Activated naive CD4-positive, alpha-beta T cell treated with anti-CD3 and anti-CD28 coated beads for 36 hours (primary cell): ENCODE data around the gene AHSP. TPM values are rescaled to one million over a fixed set of nuclear protein-coding genes. Genes with fewer than 3 reads are reported as not detected.
A peak's percentile ranks its signal among the peaks of the same experiment; 100 is the strongest.
"Not testable (repeated sequence)": the region's sequence is repeated elsewhere in the genome, so short reads cannot be mapped to it uniquely, and the experiment has no call there.

Experiments
- CTCF ChIA-PET: fragments of 350-600 bp; sonication (Branson Sonifier 250); formaldehyde crosslinking; loops from one replicate; lab custom pipeline; 2021; ENCODE audit warnings: antibody characterized with exemption; lab: Charles Lee
- DNase-seq: peaks from one replicate; pipeline ENCODE4 v3.0.0-alpha.2; 2020
- H3K27ac Mint-ChIP-seq: one replicate; pipeline ENCODE4 v1.8.0; 2021; ENCODE audit warnings: mild to moderate bottlenecking, mixed read lengths
- H3K27me3 Mint-ChIP-seq: one replicate; pipeline ENCODE4 v1.8.0; 2021; ENCODE audit warnings: low read depth, mixed read lengths
- H3K36me3 Mint-ChIP-seq: one replicate; pipeline ENCODE4 v1.8.0; 2021; ENCODE audit warnings: low read depth, mixed read lengths
- H3K4me1 Mint-ChIP-seq: one replicate; pipeline ENCODE4 v1.8.0; 2021; ENCODE audit warnings: low read depth, mixed read lengths
- H3K4me3 Mint-ChIP-seq: one replicate; pipeline ENCODE4 v1.8.0; 2021; ENCODE audit warnings: mild to moderate bottlenecking, moderate library complexity, mixed read lengths
- H3K9me3 Mint-ChIP-seq: one replicate; pipeline ENCODE4 v1.8.0; 2021; ENCODE audit warnings: mixed read lengths
- intact Hi-C: fragments of 100-400 bp; cut with micrococcal nuclease; formaldehyde crosslinking; loops from one replicate; pipeline ENCODE4 v1.15.1; 2023
- total RNA-seq, 2 experiments: library from RNA; stranded (reverse); gene quantifications; one replicate each; pipeline ENCODE4 v1.2.3, GENCODE V29; 2021

Gene AHSP, protein sequence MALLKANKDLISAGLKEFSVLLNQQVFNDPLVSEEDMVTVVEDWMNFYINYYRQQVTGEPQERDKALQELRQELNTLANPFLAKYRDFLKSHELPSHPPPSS
- total RNA-seq, result not detected

DNA sequence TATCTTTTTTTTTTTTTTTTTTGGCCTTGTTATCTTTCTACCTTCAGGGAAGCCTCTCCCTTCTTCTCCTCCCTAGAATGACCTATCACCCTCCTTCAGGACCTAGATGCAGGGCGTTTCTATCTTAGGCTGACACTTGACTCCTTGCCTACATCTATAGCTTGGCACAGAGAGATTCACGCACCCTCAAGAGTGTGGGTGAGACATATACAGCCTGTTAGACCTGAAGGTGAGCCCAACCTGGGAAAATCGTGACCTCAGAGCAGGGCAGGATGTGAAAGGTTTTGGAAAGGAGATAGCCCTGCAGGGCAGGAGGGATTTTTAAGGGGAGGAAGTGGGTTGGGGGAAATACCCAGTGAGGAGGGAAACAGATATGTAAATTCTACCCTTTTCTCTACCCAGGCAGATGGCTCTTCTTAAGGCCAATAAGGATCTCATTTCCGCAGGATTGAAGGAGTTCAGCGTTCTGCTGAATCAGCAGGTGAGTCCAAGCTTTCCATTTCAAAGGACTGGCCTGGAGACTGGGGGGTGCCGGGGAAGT lies at the start of gene AHSP:
AHSP (plus strand) TSS at position 167 of the 541 bp plus-strand sequence; CDS start at position 407, 240 bp downstream.
- H3K36me3 Mint-ChIP-seq, result no peaks in the 10 kb centered on the region
- no peak within 1 kb of the TSS for H3K4me3 Mint-ChIP-seq
- peaks cover 8% of the 10 kb centered on the region for H3K27me3 Mint-ChIP-seq
- peak; percentile 63 for DNase-seq
- CTCF ChIA-PET, result interaction anchor here (0.6 kb wide), 1 partner anchor 29 kb away, joined by 3 read pairs; no protein-coding TSS in a partner anchor
- H3K4me1 Mint-ChIP-seq, result peaks cover 21% of the 10 kb centered on the region
- H3K27ac Mint-ChIP-seq, result no peak within 1 kb of the TSS
- H3K9me3 Mint-ChIP-seq, result no peaks in the 10 kb centered on the region
- intact Hi-C loops, result loop anchor here (2.0 to 5.0 kb wide), 2 partner anchors 19 to 339 kb away; partner anchors contain the start of gene RUSF1

DNA sequence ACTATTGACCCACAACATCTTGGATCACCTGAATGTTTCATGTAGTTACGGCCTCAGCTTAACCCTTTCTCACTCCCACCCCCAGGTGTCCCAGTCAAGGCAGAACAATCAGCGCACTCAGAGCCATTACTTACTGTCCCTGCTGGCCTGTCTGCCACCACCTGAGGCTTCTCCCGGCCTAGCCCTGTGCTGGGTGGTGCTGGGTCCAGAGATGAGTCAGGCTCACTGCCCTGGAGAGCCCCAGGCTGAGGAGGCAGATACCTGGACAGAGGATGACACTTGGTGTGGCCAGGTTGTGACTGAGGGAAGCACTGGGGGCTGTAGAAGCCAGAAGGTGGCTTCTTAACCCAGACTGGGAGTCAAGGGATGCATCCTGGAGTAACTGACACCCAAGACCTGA lies 48.7 kb upstream of the AHSP start:
- no peak for DNase-seq
- H3K36me3 Mint-ChIP-seq, result no peaks in the 10 kb centered on the region
- H3K27ac Mint-ChIP-seq, result no peak overlapping the region
- CTCF ChIA-PET, result interaction anchor here (1.4 kb wide), 1 partner anchor 18 kb away, joined by 4 read pairs; no protein-coding TSS in a partner anchor
- H3K27me3 Mint-ChIP-seq, result peaks cover 8% of the 10 kb centered on the region
- H3K9me3 Mint-ChIP-seq, result no peaks in the 10 kb centered on the region
- intact Hi-C loops, result no loop called here
- H3K4me3 Mint-ChIP-seq, result no peak overlapping the region
- peaks cover 14% of the 10 kb centered on the region for H3K4me1 Mint-ChIP-seq

DNA sequence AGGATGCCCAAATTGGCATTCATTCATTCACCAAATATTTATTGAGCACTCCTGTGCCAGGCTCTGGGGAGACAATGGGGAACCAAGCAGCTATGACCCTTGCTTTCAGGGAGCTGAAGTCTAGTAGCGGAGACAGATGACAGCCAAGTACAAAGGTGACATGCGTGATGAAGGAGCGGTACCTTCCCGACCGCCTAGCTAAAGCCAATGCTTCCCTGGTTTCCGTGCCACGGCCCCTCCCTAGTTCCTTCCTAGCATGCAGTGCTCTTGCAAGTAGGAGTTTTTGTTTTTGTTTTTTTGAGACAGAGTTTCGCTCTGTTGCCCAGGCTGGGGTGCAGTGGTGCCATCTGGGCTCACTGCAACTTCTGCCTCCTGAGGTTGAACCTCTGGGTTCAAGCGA lies 47.9 kb upstream of the AHSP start:
- CTCF ChIA-PET, result interaction anchor here (1.4 kb wide), 1 partner anchor 19 kb away, joined by 4 read pairs; no protein-coding TSS in a partner anchor
- H3K36me3 Mint-ChIP-seq, result no peaks in the 10 kb centered on the region
- no peak overlapping the region for H3K27ac Mint-ChIP-seq
- no peak overlapping the region for H3K4me3 Mint-ChIP-seq
- peaks cover 8% of the 10 kb centered on the region for H3K27me3 Mint-ChIP-seq
- intact Hi-C loops, result no loop called here
- H3K9me3 Mint-ChIP-seq, result no peaks in the 10 kb centered on the region
- no peak for DNase-seq
- peaks cover 14% of the 10 kb centered on the region for H3K4me1 Mint-ChIP-seq

DNA sequence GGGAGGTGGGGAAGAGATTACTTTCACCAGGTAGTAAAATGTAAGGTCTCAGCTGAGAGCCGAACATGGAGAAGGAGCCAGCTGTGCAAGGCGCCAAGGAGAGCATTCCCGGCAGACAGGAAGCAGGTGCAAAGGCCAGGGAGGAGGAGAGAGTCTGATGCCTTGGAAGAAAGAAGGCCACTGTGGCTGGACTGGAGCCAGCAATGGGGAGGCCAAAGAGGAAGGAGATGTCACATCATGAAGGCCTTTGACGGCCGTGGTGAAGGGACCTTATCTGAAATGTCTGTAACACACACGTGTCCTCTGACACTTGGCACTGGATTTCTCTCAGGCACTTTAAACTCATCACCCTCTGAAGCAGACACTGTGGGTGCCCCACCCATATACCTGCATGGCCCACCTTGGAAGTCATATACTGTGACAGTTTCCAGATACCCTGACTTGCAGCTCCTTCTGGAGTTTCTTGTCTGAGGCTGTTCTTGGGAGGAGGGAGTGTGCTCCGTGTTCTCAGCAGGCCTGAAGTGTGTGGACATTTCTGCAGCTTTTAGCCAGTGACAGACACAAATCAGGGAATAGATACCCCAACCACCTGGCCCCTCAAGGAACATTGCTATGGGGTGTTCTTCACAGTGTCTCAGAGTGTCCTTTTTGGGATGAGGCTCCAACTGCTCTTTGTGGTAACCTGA lies 46.7 kb upstream of the AHSP start:
- no peak for DNase-seq
- H3K27ac Mint-ChIP-seq, result no peak overlapping the region
- H3K9me3 Mint-ChIP-seq, result no peaks in the 10 kb centered on the region
- no peaks in the 10 kb centered on the region for H3K36me3 Mint-ChIP-seq
- intact Hi-C loops, result no loop called here
- CTCF ChIA-PET, result no interaction called here
- peaks cover 14% of the 10 kb centered on the region for H3K4me1 Mint-ChIP-seq
- H3K4me3 Mint-ChIP-seq, result no peak overlapping the region
- H3K27me3 Mint-ChIP-seq, result peaks cover 5% of the 10 kb centered on the region

DNA sequence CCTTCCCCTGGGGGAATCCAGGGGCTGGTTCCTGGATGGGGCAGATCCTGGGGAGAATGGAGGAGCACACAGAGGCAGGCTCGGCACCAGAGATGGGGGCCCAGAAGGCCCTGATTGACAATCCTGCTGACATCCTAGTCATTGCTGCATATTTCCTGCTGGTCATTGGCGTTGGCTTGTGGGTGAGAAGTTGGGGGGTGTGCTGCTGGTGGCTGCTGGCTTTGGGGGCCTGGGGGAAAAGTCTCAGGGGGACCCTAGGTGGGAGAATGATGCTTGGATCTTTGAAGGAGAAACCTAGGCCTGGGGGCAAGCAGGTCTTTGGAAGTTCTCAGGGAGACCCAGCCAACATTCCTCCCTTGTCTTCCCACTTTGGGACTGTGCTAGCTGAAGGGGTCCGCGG lies 44.6 kb upstream of the AHSP start, which contains the start of gene SLC5A2:
SLC5A2 (plus strand) TSS at position 43 of the 400 bp plus-strand sequence; CDS start at position 57, 14 bp downstream.
- no peak for DNase-seq
- no peak within 1 kb of the TSS for H3K4me3 Mint-ChIP-seq
- H3K36me3 Mint-ChIP-seq, result no peaks in the 10 kb centered on the region
- H3K27ac Mint-ChIP-seq, result no peak within 1 kb of the TSS
- H3K4me1 Mint-ChIP-seq, result peaks cover 5% of the 10 kb centered on the region
- intact Hi-C loops, result no loop called here
- CTCF ChIA-PET, result no interaction called here
- H3K9me3 Mint-ChIP-seq, result no peaks in the 10 kb centered on the region
- H3K27me3 Mint-ChIP-seq, result no peaks in the 10 kb centered on the region

DNA sequence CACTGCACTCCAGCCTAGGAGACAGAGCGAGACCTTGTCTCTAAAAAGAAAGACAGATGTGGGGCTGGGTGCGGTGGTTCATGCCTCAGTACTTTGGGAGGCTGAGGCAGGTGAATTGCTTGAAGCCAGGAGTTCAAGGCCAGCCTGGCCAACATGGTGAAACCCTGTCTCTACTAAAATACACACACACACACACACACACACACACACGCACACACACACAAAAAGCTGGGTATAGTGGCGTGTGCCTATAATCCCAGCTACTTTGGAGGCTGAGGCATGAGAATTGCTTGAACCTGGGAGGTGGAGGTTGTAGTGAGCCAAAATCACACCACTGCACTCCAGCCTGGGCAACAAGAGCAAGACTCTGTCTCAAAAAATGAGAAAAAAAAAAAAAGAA lies 43.7 kb upstream of the AHSP start:
- intact Hi-C loops, result not testable (repeated sequence)

DNA sequence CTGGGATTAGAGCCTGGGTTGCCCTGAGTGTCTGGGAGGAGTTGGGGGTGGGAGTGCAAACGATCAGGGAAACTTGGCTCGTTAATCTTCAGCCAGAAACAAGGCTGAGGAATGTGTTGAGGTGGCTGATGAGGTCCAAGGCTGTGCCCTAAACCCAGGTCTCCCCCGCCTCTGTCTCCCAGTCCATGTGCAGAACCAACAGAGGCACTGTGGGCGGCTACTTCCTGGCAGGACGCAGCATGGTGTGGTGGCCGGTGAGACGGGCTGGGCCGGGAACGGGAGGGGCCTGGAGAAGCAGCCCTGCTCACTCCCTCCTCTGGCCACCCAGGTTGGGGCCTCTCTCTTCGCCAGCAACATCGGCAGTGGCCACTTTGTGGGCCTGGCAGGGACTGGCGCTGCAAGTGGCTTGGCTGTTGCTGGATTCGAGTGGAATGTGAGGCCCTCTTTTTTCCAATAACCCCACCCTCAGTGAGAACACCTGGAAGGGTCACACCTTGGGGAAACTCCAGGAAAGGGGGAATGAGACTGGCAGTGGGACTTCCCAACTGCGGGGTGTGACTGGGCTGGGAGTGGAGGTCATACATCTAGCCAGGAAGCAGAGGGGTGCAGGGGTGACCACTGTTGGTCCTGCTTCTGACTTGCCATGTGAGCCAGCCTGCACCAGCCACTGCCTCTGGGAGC lies 43.1 kb upstream of the AHSP start:
- no peaks in the 10 kb centered on the region for H3K9me3 Mint-ChIP-seq
- H3K27me3 Mint-ChIP-seq, result no peaks in the 10 kb centered on the region
- no peak for DNase-seq
- H3K4me1 Mint-ChIP-seq, result peaks cover 6% of the 10 kb centered on the region
- no peak overlapping the region for H3K4me3 Mint-ChIP-seq
- intact Hi-C loops, result no loop called here
- peaks cover 2% of the 10 kb centered on the region for H3K36me3 Mint-ChIP-seq
- no peak overlapping the region for H3K27ac Mint-ChIP-seq
- CTCF ChIA-PET, result interaction anchor here (0.6 kb wide), 1 partner anchor 21 kb away, joined by 3 read pairs; no protein-coding TSS in a partner anchor

More for the DNA sequence above, 43.7 kb upstream of the AHSP start:
- CTCF ChIA-PET, DNase-seq, H3K36me3 Mint-ChIP-seq, H3K27me3 Mint-ChIP-seq, H3K27ac Mint-ChIP-seq, H3K9me3 Mint-ChIP-seq, H3K4me1 Mint-ChIP-seq, H3K4me3 Mint-ChIP-seq: not testable (repeated sequence)

DNA sequence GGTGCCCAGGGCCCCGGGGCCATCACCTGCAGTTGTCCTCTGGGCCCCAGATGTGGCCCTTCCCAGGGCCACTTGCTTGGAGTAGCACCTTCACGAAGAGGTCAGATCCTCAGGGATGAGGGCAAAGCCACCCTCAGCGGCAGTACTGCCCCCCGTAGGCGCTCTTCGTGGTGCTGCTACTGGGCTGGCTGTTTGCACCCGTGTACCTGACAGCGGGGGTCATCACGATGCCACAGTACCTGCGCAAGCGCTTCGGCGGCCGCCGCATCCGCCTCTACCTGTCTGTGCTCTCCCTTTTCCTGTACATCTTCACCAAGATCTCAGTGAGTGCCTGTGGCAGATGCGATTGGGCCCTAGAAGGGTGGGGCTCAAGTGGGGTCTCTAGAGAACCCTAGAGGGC lies 42.1 kb upstream of the AHSP start:
- CTCF ChIA-PET, result interaction anchor here (0.6 to 1.0 kb wide), 3 partner anchors 15 to 28 kb away, joined by 3 to 5 read pairs (median 3); no protein-coding TSS in a partner anchor

DNA sequence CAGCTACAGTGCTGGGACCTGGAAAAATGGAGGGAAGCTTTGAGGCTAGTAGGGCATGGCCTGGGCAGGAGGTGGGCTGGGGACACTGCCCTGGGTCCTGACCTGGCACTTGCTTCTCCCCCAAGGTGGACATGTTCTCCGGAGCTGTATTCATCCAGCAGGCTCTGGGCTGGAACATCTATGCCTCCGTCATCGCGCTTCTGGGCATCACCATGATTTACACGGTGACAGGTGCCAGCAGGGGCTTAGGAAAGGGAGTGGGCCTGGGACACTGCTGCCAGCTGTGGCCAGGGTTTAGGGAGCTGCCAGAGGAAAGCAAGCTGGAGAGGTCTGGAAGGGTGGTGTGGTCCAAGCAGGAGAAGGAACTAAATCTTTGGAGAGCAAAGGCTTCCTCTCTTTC lies 41.7 kb upstream of the AHSP start:
- no peak for DNase-seq
- no peaks in the 10 kb centered on the region for H3K9me3 Mint-ChIP-seq
- peaks cover 2% of the 10 kb centered on the region for H3K36me3 Mint-ChIP-seq
- CTCF ChIA-PET, result interaction anchor here (1.0 kb wide), 2 partner anchors 14 to 28 kb away, joined by 3 to 5 read pairs; no protein-coding TSS in a partner anchor
- no peak overlapping the region for H3K4me3 Mint-ChIP-seq
- H3K27me3 Mint-ChIP-seq, result no peaks in the 10 kb centered on the region
- peaks cover 6% of the 10 kb centered on the region for H3K4me1 Mint-ChIP-seq
- no peak overlapping the region for H3K27ac Mint-ChIP-seq
- intact Hi-C loops, result no loop called here

More for the DNA sequence above, 42.1 kb upstream of the AHSP start:
- intact Hi-C loops, result no loop called here
- Mint-ChIP-seq H3K9me3 (no peaks in the 10 kb centered on the region), H3K27ac (no peak overlapping the region), H3K4me3 (no peak overlapping the region), H3K4me1 (peaks cover 6% of the 10 kb centered on the region), H3K27me3 (no peaks in the 10 kb centered on the region), H3K36me3 (peaks cover 2% of the 10 kb centered on the region)
- DNase-seq, result no peak

DNA sequence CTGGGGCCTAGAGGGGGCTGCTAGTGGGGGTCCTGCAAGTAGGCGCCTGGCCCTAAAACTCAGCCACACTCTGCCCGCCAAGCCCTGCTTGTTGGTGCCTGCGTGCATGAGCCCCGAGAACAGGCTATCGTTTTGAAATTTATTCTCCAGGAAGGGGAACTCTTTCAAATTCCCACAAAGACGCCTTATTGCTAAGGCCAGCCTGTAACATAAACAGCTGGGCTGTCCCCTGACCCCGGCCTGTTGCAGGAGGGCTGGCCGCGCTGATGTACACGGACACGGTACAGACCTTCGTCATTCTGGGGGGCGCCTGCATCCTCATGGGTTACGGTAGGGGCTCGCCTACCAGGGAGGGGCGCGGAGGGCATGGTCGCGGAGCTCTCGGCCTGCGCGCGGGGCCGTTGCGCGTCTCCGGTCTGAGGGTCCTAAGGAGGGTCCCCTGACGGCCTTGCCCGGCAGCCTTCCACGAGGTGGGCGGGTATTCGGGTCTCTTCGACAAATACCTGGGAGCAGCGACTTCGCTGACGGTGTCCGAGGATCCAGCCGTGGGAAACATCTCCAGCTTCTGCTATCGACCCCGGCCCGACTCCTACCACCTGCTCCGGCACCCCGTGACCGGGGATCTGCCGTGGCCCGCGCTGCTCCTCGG lies 40.5 kb upstream of the AHSP start:
- H3K9me3 Mint-ChIP-seq, result no peaks in the 10 kb centered on the region
- no peak for DNase-seq
- no peaks in the 10 kb centered on the region for H3K27me3 Mint-ChIP-seq
- H3K36me3 Mint-ChIP-seq, result peaks cover 2% of the 10 kb centered on the region
- CTCF ChIA-PET, result interaction anchor here (0.7 kb wide), 1 partner anchor 1055 kb away, joined by 3 read pairs; no protein-coding TSS in a partner anchor
- H3K4me1 Mint-ChIP-seq, result peaks cover 6% of the 10 kb centered on the region
- intact Hi-C loops, result no loop called here
- H3K4me3 Mint-ChIP-seq, result peak overlapping the region; percentile 82
- H3K27ac Mint-ChIP-seq, result no peak overlapping the region

DNA sequence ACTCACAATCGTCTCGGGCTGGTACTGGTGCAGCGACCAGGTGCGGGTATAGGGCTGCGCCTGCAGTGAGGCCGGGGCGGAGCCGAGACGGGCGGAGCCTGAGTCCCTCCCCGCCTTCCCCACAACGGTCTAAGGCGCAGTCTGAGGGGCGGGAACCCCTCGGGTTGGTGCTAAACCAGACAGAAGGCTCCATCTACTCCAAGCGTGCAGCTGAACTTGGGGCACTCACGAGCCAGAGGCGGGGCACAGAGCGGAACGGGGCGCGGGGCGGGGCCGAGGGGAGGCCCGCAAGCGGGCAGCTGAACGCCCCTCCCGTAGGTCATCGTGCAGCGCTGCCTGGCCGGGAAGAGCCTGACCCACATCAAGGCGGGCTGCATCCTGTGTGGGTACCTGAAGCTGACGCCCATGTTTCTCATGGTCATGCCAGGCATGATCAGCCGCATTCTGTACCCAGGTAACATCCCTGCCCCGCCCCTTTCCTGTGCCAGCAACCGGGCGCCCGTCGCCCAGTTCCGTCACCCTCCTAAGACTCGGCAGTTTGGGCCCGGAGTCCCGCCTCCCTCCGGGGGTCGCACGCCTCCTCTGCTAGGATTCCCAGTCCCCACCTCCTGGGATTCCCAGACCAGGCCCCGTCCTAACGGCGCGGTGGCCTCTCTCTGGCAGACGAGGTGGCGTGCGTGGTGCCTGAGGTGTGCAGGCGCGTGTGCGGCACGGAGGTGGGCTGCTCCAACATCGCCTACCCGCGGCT lies 39.8 kb upstream of the AHSP start:
- peak overlapping the region; percentile 82 for H3K4me3 Mint-ChIP-seq
- no peak overlapping the region for H3K27ac Mint-ChIP-seq
- H3K27me3 Mint-ChIP-seq, result no peaks in the 10 kb centered on the region
- H3K36me3 Mint-ChIP-seq, result peaks cover 5% of the 10 kb centered on the region
- intact Hi-C loops, result no loop called here
- peaks cover 6% of the 10 kb centered on the region for H3K4me1 Mint-ChIP-seq
- no peaks in the 10 kb centered on the region for H3K9me3 Mint-ChIP-seq
- DNase-seq, result peak; percentile 64
- CTCF ChIA-PET, result interaction anchor here (0.9 to 1.0 kb wide), 2 partner anchors 23 to 25 kb away, joined by 3 read pairs; no protein-coding TSS in a partner anchor
